Gastrocnemius medialis (tissue), 4 donors: ENCODE data around the gene SLC11A1. TPM values are rescaled to one million over a fixed set of nuclear protein-coding genes. Genes with fewer than 3 reads are reported as not detected.
A peak's percentile ranks its signal among the peaks of the same experiment; 100 is the strongest.

Experiments used
- ATAC-seq, 2 donors: fragments of 150-250 bp; one replicate each; pipeline ENCODE4 v1.9.1; 2016
- DNase-seq, 2 donors: peaks; one replicate each; pipeline ENCODE4 v3.0.0-alpha.2; 2019
- H3K27ac ChIP-seq, 4 donors: fragments of 200-600 bp; sonication (generic); 1 replicate in 1 of 4; 2 replicates in 3 of 4; pipeline ENCODE4 v1.5.1; 2016 to 2018; ENCODE audit warnings: mild to moderate bottlenecking in 2 of 4, moderate library complexity in 1 of 4
- H3K27me3 ChIP-seq, 3 donors: fragments of 200-600 bp; sonication (generic) in 2 of 3; 1 replicate in 1 of 3; 2 replicates in 2 of 3; pipeline versions ENCODE4 v1.5.1 to v1.6.0; 2016 to 2019; ENCODE audit warnings: mild to moderate bottlenecking in 1 of 3, moderate library complexity in 1 of 3
- H3K36me3 ChIP-seq, 2 donors: fragments of 200-600 bp; sonication (generic) in 1 of 2; one replicate each; pipeline ENCODE4 v1.5.1; 2017 to 2018
- H3K4me1 ChIP-seq, 2 donors: fragments of 200-600 bp; sonication (generic) in 1 of 2; one replicate each; pipeline ENCODE4 v1.5.1; 2016 to 2017; ENCODE audit warnings: mild to moderate bottlenecking in 2 of 2
- H3K4me3 ChIP-seq, 4 donors: fragments of 200-600 bp; sonication (generic) in 3 of 4; 1 replicate in 1 of 4; 2 replicates in 3 of 4; pipeline ENCODE4 v1.5.1; 2016 to 2019; ENCODE audit warnings: mild to moderate bottlenecking in 2 of 4
- H3K9me3 ChIP-seq, 3 donors: fragments of 200-600 bp; sonication (generic) in 2 of 3; 1 replicate in 1 of 3; 2 replicates in 2 of 3; pipeline ENCODE4 v1.5.1; 2016 to 2019
- POLR2A ChIP-seq, 2 donors: fragments of 450-650 bp; IDR thresholded peaks; one replicate each; pipeline ENCODE4 v1.6.1; 2017; ENCODE audit warnings: antibody characterized with exemption in 2 of 2, mild to moderate bottlenecking in 2 of 2, moderate library complexity in 2 of 2
- in situ Hi-C, 4 donors: fragments of 200-750 bp; cut with MboI; loops; one replicate each; pipeline versions ENCODE4 v1.15.0 to v1.8.0; 2017; ENCODE audit warnings: low sequenced_read_pairs in 4 of 4
- intact Hi-C: fragments of 100-400 bp; cut with DNase I; formaldehyde crosslinking; loops from one replicate; pipeline ENCODE4 v1.15.1; 2023; ENCODE audit warnings: low total_unique reads
- total RNA-seq, 4 donors: library from RNA; depleted of rRNA; stranded (reverse); fragments of >200 nt; gene quantifications; one replicate each; pipeline versions ENCODE4 v1.1.0 to v1.2.3, GENCODE V29; 2016
- TF ChIP-seq, protein P1 (sequence below), 5 experiments: fragments of 450-650 bp in 3 of 5; fragments of 200-600 bp in 2 of 5; sonication (generic) in 2 of 5; IDR thresholded peaks in 4 of 5; conservative IDR thresholded peaks in 1 of 5; 1 replicate in 4 of 5; 2 replicates in 1 of 5; pipeline ENCODE4 v1.5.1; 2016 to 2019; ENCODE audit warnings: antibody characterized with exemption in 5 of 5, mild to moderate bottlenecking in 3 of 5, moderate library complexity in 3 of 5

Gene SLC11A1
- total RNA-seq, 4 donors from 2014 or later = 1.1 to 6.3 (median 4.5) TPM

- H3K36me3 ChIP-seq = no peaks in the 10 kb centered on the region
- no peak for ATAC-seq
- H3K9me3 ChIP-seq = no peaks in the 10 kb centered on the region
- DNase-seq = no peak
- TF ChIP-seq, protein P1, sequence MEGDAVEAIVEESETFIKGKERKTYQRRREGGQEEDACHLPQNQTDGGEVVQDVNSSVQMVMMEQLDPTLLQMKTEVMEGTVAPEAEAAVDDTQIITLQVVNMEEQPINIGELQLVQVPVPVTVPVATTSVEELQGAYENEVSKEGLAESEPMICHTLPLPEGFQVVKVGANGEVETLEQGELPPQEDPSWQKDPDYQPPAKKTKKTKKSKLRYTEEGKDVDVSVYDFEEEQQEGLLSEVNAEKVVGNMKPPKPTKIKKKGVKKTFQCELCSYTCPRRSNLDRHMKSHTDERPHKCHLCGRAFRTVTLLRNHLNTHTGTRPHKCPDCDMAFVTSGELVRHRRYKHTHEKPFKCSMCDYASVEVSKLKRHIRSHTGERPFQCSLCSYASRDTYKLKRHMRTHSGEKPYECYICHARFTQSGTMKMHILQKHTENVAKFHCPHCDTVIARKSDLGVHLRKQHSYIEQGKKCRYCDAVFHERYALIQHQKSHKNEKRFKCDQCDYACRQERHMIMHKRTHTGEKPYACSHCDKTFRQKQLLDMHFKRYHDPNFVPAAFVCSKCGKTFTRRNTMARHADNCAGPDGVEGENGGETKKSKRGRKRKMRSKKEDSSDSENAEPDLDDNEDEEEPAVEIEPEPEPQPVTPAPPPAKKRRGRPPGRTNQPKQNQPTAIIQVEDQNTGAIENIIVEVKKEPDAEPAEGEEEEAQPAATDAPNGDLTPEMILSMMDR (IDR thresholded peaks at IDR 0.05 in 4 of 5, conservative IDR thresholded peaks at IDR 0.05 in 1 of 5) = no peak
- TF ChIP-seq POLR2A (IDR thresholded peaks at IDR 0.05) = no peak
- H3K27me3 ChIP-seq = no peaks in the 10 kb centered on the region
- no peak overlapping the region for H3K27ac ChIP-seq
- H3K4me3 ChIP-seq = no peak overlapping the region
- no peaks in the 10 kb centered on the region for H3K4me1 ChIP-seq
- in situ Hi-C loops = loop anchor here in 3 of 4 donors (5.0 to 10.0 kb wide), 2 partner anchors 67 to 79 kb away; no protein-coding TSS in a partner anchor
- intact Hi-C loops = no loop called here
These were observed 1.9 kb downstream of the SLC11A1 start for GRCh38 chr2:218383892-218384519.

DNA sequence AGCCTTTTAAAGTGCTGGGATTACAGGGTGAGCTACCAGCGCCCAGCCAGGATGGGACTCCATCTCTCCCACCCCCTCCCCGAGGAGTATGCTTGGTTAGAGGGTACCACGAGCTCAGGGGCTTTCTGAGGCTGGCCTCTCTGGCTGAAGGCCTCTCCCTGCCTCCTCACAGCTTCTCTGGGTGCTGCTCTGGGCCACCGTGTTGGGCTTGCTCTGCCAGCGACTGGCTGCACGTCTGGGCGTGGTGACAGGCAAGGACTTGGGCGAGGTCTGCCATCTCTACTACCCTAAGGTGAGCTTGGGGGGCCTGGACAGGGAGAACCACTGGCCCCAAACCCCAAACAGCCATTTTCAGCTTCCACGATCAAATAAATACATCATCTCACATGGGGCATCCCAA lies 2.9 kb downstream of the SLC11A1 start:
- Histone ChIP-seq H3K4me3 (no peak overlapping the region), H3K4me1 (no peaks in the 10 kb centered on the region), H3K27ac (no peak overlapping the region), H3K36me3 (no peaks in the 10 kb centered on the region), H3K9me3 (no peaks in the 10 kb centered on the region), H3K27me3 (no peaks in the 10 kb centered on the region)
- in situ Hi-C loops = loop anchor here (5.0 to 10.0 kb wide), 3 partner anchors 68 to 83 kb away; no protein-coding TSS in a partner anchor
- TF ChIP-seq, protein P1 (IDR thresholded peaks at IDR 0.05 in 4 of 5, conservative IDR thresholded peaks at IDR 0.05 in 1 of 5) = no peak
- TF ChIP-seq POLR2A (IDR thresholded peaks at IDR 0.05) = no peak
- ATAC-seq (no peak), DNase-seq (no peak)
- intact Hi-C loops = no loop called here

GRCh38 chr2:218386505-218387368 lies 4.7 kb downstream of the SLC11A1 start:
- no peak for DNase-seq
- H3K4me3 ChIP-seq = peak overlapping the region in 1 of 4 donors; percentile 50
- no peaks in the 10 kb centered on the region for H3K27me3 ChIP-seq
- H3K27ac ChIP-seq = peak overlapping the region in 1 of 4 donors; percentile 31
- intact Hi-C loops = no loop called here
- no peak for ATAC-seq
- no peaks in the 10 kb centered on the region for H3K4me1 ChIP-seq
- in situ Hi-C loops = loop anchor here in 3 of 4 donors (5.0 to 10.0 kb wide), 2 partner anchors 82 to 84 kb away; no protein-coding TSS in a partner anchor
- no peaks in the 10 kb centered on the region for H3K9me3 ChIP-seq
- TF ChIP-seq, protein P1 (IDR thresholded peaks at IDR 0.05 in 4 of 5, conservative IDR thresholded peaks at IDR 0.05 in 1 of 5) = no peak
- no peak for TF ChIP-seq POLR2A (IDR thresholded peaks at IDR 0.05)
- no peaks in the 10 kb centered on the region for H3K36me3 ChIP-seq

DNA sequence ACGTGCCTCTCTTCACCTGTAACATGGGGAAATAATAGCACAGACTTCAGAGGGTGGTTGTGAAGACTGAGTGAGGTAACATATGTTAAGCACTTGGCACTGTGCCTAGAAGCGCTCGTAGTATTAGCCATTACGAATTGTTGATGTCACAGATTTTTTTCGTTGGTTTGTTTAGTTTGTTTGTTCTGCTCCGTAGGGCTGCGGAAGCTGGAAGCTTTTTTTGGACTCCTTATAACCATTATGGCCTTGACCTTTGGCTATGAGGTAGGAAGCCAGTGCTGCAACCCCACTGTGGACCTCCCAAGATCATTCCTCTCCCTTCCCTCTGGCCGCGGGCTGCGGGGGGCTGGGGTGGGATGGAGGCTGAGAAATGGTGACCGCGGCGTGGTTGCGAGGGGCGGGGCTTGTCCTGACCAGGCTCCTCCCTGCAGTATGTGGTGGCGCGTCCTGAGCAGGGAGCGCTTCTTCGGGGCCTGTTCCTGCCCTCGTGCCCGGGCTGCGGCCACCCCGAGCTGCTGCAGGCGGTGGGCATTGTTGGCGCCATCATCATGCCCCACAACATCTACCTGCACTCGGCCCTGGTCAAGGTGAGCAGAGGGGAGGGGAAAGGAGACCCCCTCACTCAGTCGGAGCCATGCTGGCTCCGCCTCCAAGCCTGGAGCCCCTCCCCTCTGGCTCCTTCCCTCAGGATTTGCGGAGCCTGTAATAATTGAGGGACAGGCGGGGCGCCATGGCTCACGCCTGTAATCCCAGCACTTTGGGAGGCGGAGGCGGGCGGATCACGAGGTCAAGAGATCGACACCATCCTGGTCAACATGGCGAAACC lies 5.5 kb downstream of the SLC11A1 start:
- H3K27ac ChIP-seq = peak overlapping the region; percentile 6 to 37 (median 29)
- H3K27me3 ChIP-seq = no peaks in the 10 kb centered on the region
- H3K9me3 ChIP-seq = no peaks in the 10 kb centered on the region
- no peaks in the 10 kb centered on the region for H3K4me1 ChIP-seq
- ATAC-seq (peak; percentile 73 to 80), DNase-seq (no peak)
- no peaks in the 10 kb centered on the region for H3K36me3 ChIP-seq
- in situ Hi-C loops = loop anchor here in 3 of 4 donors (5.0 to 10.0 kb wide), 2 partner anchors 83 to 85 kb away; no protein-coding TSS in a partner anchor
- TF ChIP-seq, protein P1 (IDR thresholded peaks at IDR 0.05 in 4 of 5, conservative IDR thresholded peaks at IDR 0.05 in 1 of 5) = no peak
- TF ChIP-seq POLR2A (IDR thresholded peaks at IDR 0.05) = no peak
- intact Hi-C loops = no loop called here
- peak overlapping the region; percentile 42 to 66 (median 52) for H3K4me3 ChIP-seq
